HG03095 (cell line): ENCODE data around the gene TRDMT1.

Source experiments
- ATAC-seq: cut with Tn5 transposase; IDR thresholded peaks from one replicate; pipeline ENCODE4 v1.9.1; 2021; ENCODE audit warnings: moderate library complexity; ENCODE audit not compliant: unreplicated experiment

TRDMT1 gene

DNA sequence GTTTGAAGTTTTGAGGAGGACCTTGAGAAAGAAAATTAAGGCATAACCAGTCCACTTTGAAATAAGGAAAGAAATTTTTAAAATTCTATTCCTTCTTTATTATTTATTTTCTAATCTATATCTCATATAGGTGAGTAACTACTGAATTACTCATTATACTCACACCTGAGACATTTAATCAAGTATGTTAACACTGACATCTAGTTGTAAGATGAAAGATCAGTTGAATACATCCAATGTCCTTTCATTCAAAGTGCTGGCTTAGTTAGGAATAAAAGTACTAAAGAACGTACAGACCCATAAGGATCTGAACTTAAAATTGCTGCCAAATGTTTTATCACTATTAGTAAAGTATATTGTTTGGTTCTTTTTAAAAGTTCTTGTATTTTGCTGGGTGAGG is 23.5 kb downstream of the TRDMT1 start:
- ATAC-seq = no peak

DNA sequence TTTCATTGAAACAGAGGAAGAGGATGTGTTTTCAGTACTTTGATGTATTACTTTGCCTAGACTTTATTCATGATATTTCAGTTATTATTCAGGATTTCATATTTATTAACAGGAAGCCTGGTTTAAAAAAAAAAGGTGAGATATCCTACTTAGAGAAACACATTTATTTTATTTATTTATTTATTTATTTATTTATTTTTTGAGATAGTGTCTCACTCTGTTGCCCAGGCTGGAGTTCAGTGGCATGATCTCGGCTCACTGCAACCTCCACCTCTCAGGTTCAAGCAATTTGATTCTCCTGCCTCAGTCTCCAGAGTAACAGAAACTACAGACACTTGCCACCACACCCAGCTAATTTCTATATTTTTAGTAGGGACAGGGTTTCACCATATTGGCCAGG is 24.5 kb downstream of the TRDMT1 start:
- ATAC-seq = no peak

DNA sequence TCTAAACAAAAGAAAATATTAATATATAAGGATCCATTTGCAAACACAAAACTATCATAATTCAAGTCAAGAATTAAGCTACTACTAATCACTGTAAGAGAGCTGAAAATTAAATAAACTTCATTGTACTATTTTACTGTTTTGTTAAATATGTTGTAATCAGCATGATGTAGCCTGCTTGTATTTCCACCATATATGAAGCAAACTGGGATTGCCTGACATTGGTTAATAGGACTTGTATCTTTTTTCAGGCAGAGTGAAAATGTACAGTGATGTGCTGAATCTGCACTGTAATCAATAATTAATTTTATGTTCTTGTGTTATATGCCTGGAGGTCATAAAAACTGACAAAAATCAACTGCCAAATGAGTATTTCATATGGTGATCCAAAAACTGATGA is 25.4 kb downstream of the TRDMT1 start:
- no peak for ATAC-seq

- ATAC-seq = no peak
Observed at GRCh38 chr10:17175551-17175950, 25.9 kb downstream of the TRDMT1 start.

GRCh38 chr10:17174626-17175025 is 26.8 kb downstream of the TRDMT1 start:
- no peak for ATAC-seq

DNA sequence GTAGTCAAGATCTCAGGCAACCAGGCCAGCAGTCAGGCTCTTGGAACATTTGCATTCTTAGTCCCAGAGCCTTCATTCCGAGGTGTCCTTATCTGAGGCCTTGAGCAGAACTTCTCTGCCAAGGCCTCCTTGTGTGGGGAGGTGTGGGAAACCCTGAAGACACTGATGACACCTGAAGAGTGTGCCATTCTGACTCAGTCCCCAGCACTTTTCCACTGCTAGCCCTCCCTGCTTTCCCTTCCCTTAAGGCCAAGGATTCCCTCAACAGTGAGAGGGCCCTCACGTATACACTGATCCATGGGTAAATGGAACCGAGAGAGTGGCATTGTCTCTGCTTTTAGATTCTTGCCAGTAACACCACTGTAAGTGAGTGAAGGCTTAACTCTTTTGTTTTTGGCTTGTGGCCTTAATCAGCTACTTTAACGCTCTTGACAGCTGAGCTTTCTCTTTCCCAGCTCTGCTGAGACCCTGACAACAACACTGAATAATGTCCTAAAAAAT is 30.3 kb downstream of the TRDMT1 start:
- ATAC-seq = no peak

DNA sequence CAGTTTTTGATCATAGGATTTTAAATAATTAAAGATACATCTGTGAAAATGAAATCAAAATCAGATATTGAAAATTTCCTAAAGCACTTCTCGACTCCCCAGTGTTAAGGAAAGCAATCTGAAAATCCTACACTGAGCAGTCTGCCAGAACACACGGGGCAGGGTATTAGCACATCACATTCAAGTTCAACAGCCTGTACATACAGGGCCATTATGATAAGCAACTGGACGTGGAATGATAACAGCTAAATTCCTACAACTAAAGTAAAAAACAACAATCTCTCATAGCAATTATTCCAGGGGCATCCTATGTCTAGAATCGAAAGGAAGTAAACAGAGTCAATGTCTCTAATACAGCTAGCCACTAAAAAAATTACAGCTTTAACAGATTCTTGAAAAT is 31.7 kb downstream of the TRDMT1 start:
- no peak for ATAC-seq

GRCh38 chr10:17166699-17167098 is 34.8 kb downstream of the TRDMT1 start:
- no peak for ATAC-seq

DNA sequence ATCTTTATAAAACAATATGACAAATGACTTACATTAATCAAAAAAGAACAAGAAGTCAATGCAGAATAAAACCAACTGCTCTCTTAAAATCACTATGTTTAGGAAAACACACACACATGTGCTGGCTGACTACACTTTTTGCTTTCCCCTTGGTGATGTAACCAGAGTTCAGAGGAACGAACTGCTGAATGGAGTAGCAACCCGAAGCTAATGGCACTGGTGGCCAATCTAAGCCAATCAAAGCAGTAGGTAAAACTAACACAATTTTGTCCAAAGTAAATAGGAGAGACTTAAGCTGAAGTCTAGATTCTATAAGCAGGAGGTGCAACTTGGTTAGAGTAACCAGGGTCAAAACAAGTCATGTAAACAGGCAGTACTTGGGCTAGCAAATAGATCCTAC is 38.6 kb downstream of the TRDMT1 start:
- no peak for ATAC-seq

GRCh38 chr10:17161775-17162174 is 39.7 kb downstream of the TRDMT1 start:
- ATAC-seq = no peak

- no peak for ATAC-seq
Observed at GRCh38 chr10:17157024-17157423, 44.4 kb downstream of the TRDMT1 start.

DNA sequence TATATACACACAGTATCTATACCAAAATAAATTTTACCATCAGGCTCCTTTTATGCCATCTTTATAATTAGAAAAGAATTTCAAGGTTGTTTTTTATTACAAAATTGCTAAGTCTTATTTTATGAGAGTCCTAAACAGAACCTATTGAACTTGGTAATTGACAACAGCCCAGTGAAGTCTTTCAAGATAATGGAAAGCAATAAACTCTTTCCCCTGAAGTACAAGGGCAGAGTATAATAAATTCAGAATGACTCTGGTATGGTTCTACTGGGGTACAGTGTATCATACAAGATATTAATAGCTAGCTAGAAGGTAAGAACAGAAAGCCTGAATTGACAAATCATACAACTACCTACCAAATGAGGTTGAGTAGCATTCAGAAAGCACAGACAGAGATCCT is 45.6 kb downstream of the TRDMT1 start:
- ATAC-seq = no peak

- no peak for ATAC-seq
Observed at GRCh38 chr10:17154116-17154515, 47.4 kb downstream of the TRDMT1 start.

- no peak for ATAC-seq
Observed at GRCh38 chr10:17153321-17153720, 48.2 kb downstream of the TRDMT1 start.

DNA sequence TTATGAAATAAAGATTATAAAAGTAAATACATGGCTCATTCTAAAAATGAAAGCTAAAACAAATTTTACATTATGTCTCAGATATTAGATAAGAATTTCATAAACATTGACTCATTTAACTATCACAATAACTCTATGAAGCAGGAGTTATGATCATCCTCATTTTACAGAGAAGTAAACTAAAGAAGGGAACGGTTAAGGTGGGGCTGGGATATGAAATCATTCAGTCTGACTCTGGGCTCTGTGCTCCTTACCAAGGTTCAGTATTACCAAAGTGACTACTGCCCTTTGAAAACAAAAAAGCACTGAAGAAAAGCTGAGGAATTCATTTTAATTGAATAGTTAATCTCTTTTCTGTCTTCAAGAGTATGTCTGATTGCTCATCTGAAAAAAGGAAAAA is 49.8 kb downstream of the TRDMT1 start:
- no peak for ATAC-seq

DNA sequence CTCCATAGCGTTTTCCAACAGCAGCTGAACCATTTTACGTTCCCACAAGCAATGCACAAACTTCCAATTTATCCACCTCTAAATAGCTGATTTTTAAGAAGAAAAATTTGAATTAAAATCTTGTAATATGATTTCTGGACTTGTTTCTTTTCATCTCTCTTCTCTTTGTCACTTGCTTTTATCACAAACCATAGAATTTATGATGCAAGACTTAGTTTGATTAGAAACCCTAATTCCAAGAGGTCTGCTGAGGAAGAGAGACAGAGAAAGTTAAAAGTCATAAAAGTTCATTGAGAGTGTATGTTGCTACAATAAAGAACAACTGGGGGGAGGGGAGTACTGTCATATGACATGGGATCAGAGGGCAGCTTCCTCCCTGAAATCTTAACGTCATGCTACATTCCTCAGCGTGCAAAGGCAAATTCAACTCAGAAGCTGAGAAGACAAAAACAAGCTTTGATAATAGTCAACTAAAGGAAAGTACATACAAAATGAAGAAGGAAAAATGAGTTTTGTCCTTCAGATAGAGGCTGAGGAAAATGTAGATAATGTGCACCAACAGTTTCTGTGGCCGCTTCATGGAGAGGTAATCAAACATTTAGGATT is 53.5 kb downstream of the TRDMT1 start:
- no peak for ATAC-seq

- ATAC-seq = no peak
Observed at GRCh38 chr10:17146892-17147291, 54.6 kb downstream of the TRDMT1 start.

DNA sequence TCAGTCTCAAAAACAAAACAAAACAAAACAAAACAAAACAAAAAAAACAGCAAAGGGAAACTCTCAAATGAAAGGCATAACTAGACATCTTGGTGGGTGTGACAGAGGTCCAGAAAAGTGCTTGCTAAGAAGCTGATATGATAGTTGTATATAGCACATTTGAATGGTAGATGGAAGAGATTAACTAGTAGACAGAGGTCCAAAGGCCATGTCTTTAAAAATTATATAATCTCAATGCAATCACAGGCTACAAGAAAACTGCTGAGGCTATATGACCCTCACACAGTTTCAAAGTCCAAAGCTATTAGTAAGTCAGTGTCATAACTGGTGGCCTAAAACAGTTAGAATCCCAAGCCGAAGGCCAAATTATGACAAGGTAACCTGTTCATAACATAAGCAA is 56.2 kb downstream of the TRDMT1 start:
- ATAC-seq = no peak

DNA sequence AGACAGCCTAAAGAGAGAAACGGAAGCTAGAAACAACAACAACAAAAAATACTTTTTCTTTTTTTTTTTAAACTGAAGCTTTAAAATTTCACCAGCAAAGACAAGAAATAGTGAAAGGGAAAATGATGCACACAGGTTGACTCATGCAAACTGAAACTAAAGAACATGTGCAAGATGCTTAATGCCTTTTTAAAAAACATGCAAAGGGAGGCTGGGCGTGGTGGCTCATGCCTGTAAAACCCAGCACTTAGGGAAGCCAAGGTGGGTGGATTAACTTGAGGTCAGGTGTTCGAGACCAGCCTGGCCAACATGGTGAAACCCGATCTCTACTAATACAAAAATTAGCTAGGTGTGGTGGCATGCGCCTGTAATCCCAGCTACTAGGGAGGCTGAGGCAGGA is 56.7 kb downstream of the TRDMT1 start:
- no peak for ATAC-seq

DNA sequence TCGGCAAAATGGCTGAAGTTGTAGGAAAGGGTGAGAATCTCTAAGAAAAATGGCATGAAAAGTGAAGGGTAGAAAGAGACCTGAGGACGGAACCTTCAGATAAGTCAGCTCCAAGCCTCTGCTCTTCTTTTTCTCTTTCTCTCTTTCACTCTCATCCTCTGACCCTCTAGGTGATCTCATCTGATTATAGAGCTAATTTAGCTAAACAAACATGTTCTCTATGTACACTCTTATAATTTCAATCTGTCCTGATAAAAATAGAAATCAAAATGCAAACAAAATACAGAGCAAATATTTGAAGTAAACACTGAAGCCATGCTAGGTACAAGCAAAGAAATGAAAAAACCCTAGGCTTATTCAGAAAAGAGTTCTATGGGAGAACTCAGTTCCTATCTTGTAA is 57.4 kb downstream of the TRDMT1 start:
- ATAC-seq = no peak

DNA sequence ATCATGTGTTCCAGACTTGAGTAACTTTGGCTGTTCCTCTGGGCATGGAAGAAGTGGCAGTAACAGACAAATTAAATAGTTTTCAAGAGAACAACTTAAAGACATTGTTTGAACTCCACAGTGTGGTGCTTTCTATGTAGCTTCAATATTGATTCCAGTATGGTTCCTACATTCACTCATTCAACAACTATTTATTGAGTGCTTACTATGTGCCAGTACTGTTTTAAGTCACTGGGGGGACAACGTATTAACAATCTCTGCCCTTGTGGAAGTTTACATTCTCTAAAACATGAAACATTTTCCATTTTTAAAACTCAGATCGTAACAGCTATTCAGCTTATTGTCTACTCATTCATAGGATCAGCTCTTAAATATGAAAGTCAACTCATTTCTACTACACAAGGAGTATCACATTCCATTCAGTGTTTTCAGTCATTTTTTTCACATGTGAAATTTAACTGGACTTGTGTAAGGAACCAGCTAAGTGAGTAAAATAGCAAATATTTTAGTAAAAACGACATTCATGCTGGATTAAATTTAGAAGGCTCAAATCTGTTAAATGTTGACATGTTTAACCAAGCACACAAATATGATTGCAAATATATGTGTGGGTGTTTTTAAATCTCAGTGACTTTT is 58.3 kb downstream of the TRDMT1 start:
- ATAC-seq = no peak

- ATAC-seq = no peak
Observed at GRCh38 chr10:17141504-17142229, 59.8 kb downstream of the TRDMT1 start.
